HG02884 (cell line): ENCODE measurements around the gene KCNH3.
"Not testable (repeated sequence)": the region's sequence is repeated elsewhere in the genome, so short reads cannot be mapped to it uniquely, and the experiment has no call there.

ENCODE experiments used
- ATAC-seq: cut with Tn5 transposase; IDR thresholded peaks from one replicate; pipeline ENCODE4 v1.9.1; 2021; ENCODE audit warnings: mild to moderate bottlenecking, moderate library complexity; ENCODE audit not compliant: unreplicated experiment

Gene KCNH3

GRCh38 chr12:49538510-49539403, at the start of gene KCNH3:
KCNH3 (plus strand) TSS chr12:49539030; CDS start chr12:49539417, 387 bp downstream.
- ATAC-seq: no peak

DNA sequence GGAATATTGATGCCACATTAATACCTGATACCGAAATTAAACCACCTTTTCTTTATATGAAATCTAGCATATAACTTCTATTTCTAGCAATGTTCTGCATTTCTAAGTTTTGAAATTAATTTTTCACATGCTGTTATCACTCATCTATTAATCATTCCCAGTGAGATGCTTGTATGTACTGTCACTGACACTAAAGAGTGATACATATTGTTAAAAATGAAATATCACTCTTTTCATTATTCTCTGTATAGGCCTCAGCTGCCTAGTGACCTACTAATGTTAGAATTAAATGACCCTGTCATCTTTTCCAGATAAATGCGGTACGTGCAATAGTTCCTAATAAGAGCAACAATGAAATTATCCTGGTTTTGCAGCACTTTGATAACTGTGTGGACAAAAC, 49.7 kb upstream of the KCNH3 start:
- no peak for ATAC-seq

GRCh38 chr12:49489720-49490119, 49.1 kb upstream of the KCNH3 start:
- no peak for ATAC-seq

GRCh38 chr12:49491823-49492222, 47.0 kb upstream of the KCNH3 start:
- no peak for ATAC-seq

DNA sequence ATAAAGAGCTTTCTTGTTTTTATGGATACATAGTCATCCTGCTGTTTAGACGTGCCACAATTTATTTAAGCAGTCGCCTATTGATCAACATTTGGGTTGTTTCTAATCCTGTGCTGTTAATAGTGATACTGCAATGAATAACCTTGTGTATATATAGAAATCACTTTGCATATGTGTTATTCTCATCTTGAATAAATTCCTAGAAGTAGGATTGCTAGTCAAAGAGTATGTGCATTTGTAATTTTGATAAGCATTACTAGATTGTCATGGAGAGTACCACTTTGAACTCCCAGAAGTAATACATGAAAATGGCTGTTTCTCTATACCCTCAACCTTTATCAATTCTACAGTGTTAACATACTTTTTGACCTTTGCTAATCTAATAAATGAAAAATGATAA, 44.9 kb upstream of the KCNH3 start:
- ATAC-seq: no peak

- ATAC-seq: no peak
Measured at GRCh38 chr12:49496417-49497360, 42.1 kb upstream of the KCNH3 start.

DNA sequence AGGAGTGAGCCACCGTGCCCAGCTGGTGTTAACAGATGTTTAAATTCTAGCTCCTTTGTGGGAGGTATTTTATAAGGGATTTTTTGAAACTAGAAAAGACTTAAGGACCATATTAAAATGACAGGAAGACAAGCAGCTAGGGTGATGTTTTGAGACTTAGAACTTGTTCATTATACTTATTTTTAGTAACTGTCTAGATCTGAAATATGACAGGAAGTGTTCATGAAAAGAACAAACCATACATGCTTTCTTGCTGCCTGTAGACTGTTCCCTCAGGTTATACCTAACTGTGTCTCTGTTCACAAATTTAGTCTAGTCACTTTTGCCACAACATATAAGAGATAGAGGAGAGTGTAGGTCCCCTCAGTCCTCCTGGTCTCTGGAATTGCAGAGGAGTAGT, 36.9 kb upstream of the KCNH3 start:
- ATAC-seq: no peak

- no peak for ATAC-seq
Measured at GRCh38 chr12:49502590-49502989, 36.2 kb upstream of the KCNH3 start.

DNA sequence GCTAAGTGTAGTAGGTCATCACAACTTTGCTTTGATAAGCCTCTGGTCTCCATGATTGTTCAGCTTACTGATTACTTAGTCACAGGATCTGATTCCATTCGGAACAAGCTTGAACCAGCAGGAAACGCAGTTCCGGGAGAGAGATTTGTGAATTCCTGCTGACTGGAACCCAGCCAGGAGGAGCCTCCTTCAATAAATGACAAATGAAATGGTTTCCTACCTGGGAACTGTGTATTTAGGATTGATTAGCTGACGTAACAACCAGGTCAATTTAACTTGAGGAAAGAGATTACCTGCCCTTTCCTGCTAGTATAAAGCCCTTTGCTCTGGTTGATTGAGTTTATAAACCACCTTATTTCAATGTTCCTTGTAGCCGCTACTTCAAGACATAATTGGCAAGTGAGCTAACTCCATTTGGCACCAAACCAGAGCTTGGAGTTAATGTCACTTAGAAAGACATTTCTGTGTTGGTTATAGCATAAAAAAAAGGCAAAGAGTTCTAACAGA, 35.1 kb upstream of the KCNH3 start:
- no peak for ATAC-seq

GRCh38 chr12:49505672-49506071, 33.2 kb upstream of the KCNH3 start:
- no peak for ATAC-seq

- ATAC-seq: no peak
Measured at GRCh38 chr12:49507139-49507538, 31.7 kb upstream of the KCNH3 start.

DNA sequence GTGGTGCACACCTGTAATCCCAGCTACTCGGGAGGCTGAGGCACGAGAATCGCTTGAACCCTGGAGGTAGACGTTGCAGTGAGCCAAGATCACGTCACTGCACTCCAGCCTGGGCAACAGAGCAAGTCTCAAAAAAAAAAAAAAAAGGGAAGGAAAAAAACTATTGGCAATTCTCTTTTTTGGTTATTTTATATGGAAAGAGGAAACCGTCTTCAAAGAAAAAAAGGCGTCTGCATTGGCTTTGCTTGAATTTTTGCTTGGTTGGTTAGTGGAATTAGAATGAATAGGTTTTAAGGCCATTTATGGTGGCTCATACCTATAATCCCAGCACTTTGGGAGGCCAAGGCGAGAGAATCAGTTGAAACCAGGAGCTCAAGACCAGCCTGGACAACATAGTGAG, 29.1 kb upstream of the KCNH3 start:
- not testable (repeated sequence) for ATAC-seq

DNA sequence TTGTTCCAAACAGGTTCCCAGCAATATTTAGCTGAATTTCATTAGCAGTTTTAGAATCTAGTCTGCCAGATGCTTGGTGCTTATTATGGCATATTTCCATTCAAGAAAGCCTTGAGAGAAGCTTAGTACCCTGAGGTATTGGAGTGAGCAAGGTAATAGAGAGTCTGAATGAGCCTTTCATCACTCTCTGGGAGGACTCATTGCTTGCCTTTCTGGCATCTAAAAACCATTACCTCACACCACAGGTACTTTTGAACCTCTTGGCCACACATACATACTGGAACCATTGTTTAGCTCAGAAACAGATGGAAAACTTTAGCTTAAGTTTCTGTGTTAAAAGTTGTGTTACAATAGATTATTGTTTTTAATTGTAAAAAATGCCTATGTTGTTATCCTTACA, 27.4 kb upstream of the KCNH3 start:
- ATAC-seq: no peak

GRCh38 chr12:49512546-49512945, 26.3 kb upstream of the KCNH3 start:
- no peak for ATAC-seq

GRCh38 chr12:49515266-49515665, 23.6 kb upstream of the KCNH3 start:
- no peak for ATAC-seq

- ATAC-seq: no peak
Measured at GRCh38 chr12:49518914-49519573, 19.8 kb upstream of the KCNH3 start.

DNA sequence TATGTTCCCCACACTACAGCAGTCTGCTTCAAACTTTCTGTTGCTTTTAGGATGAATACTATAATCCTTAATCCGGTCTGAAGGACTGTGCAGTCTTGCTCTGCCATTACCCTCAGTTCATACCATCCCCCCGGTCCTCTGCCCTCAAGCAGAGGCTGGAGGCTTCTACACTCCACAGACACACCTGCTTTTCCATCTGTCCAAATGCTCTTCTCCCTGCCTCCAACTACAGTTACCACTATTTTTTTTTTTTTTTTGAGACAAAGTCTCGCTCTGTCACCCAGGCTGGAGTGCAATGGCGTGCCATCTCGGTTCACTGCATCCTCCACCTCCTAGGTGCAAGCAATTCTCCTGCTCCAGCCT, 19.3 kb upstream of the KCNH3 start:
- no peak for ATAC-seq

GRCh38 chr12:49521389-49521788, 17.4 kb upstream of the KCNH3 start:
- ATAC-seq: no peak

DNA sequence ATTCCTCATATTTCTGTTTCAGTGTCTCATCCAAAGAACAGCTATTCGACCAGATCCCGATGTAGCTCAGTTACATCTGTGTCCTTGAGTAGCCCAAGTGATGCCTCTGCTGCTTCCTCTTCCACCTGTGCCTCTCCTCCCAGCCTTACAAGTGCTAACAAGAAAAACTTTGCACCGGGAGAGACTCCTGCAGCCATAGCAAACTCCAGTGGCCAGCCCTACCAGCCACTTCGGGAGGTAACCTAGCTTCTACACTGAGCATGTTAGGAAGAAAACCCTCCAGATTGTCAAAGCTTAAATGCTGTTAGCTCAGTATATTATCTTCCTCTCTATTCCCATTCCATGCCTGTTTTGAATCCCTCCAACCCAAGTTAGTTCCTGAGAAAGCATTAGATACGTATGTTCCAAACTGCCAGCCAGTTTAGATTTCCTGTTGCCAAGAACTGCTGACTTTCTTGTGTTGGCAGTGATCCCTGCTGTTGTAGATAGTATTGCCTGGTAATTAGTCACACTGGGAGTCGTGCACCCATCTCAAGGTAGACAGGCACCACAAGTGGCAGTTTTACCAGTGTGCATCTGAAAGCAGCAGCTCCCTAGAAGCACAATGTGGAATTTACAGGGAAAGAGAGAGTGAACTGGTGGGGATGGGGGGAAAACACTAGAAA, 14.0 kb upstream of the KCNH3 start:
- ATAC-seq: no peak

DNA sequence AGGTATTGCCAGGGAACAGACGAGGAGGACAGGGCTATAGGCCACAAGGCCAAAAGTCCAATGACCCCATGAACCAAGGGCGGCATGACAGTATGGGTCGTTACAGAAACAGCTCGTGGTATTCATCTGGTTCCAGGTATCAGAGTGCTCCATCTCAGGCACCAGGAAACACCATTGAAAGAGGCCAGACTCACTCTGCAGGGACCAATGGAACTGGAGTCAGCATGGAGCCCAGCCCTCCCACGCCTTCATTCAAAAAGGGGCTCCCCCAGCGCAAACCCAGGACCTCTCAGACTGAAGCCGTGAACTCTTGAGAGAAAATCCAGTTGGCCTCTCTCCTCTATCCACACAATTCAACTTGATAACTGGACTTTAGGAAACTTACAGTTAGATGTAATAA, 12.9 kb upstream of the KCNH3 start:
- no peak for ATAC-seq
